Right lobe of liver (tissue), 6 donors: ENCODE measurements around the gene CHST3. TPM values are rescaled to one million over a fixed set of nuclear protein-coding genes. Genes with fewer than 3 reads are reported as not detected.

Experiments used
- ATAC-seq, 4 donors: fragments of 200-7000 bp; cut with Tn5 transposase; one replicate each; pipeline ENCODE4 v1.9.1; 2020; ENCODE audit warnings: mild to moderate bottlenecking in 4 of 4, moderate library complexity in 4 of 4
- DNase-seq, 3 donors: peaks; one replicate each; pipeline ENCODE4 v3.0.0-alpha.2; 2020
- H3K27ac ChIP-seq, 3 donors: fragments of 200-600 bp; one replicate each; pipeline ENCODE4 v1.8.0; 2022
- H3K27me3 ChIP-seq, 2 donors: fragments of 200-600 bp; one replicate each; pipeline ENCODE4 v1.8.0; 2022
- H3K36me3 ChIP-seq, 4 donors: fragments of 200-600 bp; sonication (generic) in 1 of 4; one replicate each; pipeline versions ENCODE4 v1.5.1 to v1.8.0; 2017 to 2022; ENCODE audit warnings: control low read depth in 1 of 4
- H3K4me1 ChIP-seq, 4 donors: fragments of 200-600 bp; sonication (generic) in 1 of 4; one replicate each; pipeline versions ENCODE4 v1.5.1 to v1.8.0; 2017 to 2022; ENCODE audit warnings: control low read depth in 1 of 4
- H3K4me3 ChIP-seq, 3 donors: fragments of 200-600 bp; one replicate each; pipeline ENCODE4 v1.8.0; 2022
- H3K9me3 ChIP-seq, 4 donors: fragments of 200-600 bp; sonication (generic) in 1 of 4; one replicate each; pipeline versions ENCODE4 v1.5.1 to v1.8.0; 2017 to 2022; ENCODE audit warnings: control low read depth in 1 of 4
- POLR2A ChIP-seq: fragments of 450-650 bp; IDR thresholded peaks from one replicate; pipeline ENCODE4 v1.6.1; 2017; ENCODE audit warnings: antibody characterized with exemption, mild to moderate bottlenecking
- WGBS: methylation state at CpG from one replicate; pipeline ENCODE4 v1.1.6; 2018; ENCODE audit warnings: low coverage, low lambda C conversion rate; ENCODE audit not compliant: insufficient coverage; ENCODE audit errors: missing lambda C conversion rate; 5-methylcytosine and 5-hydroxymethylcytosine counted together
- intact Hi-C, 2 donors: fragments of 100-400 bp; cut with DNase I; formaldehyde crosslinking; loops; one replicate each; pipeline versions ENCODE4 v1.11.2 to v1.14.1; 2022
- total RNA-seq, 6 experiments: library from RNA; depleted of rRNA in 2 of 6; stranded (reverse); fragments of >200 nt in 2 of 6; fragmentation: NEBNext Ultra II Directional in 3 of 6; extraction: Animal tissue kit (Norgen Biotek cat#: 25700) in 3 of 6; gene quantifications; one replicate each; pipeline versions ENCODE4 v1.1.0 to v1.2.4, GENCODE V29; 2016 to 2023
- TF ChIP-seq, protein P1 (sequence below), 4 donors: fragments of 200-600 bp in 3 of 4; fragments of 450-650 bp in 1 of 4; IDR thresholded peaks; one replicate each; pipeline versions ENCODE4 v1.5.1 to v1.8.0; 2016 to 2022; ENCODE audit warnings: antibody characterized with exemption in 4 of 4, mild to moderate bottlenecking in 2 of 4
- donor health status: DM: no; HTN: yes; CAD: no.
- donor health status: DM: no; HTN: no; CAD: no.
- donor health status: DM: no; HTN: no; CAD: no.
- donor health status: DM: no; HTN: yes; CAD: no.
- donor health status: DM: no; HTN: yes; CAD: no.

The CHST3 gene
- total RNA-seq, 6 experiments from 2014 or later, result 0.81 to 2.5 (median 1.8) TPM

DNA sequence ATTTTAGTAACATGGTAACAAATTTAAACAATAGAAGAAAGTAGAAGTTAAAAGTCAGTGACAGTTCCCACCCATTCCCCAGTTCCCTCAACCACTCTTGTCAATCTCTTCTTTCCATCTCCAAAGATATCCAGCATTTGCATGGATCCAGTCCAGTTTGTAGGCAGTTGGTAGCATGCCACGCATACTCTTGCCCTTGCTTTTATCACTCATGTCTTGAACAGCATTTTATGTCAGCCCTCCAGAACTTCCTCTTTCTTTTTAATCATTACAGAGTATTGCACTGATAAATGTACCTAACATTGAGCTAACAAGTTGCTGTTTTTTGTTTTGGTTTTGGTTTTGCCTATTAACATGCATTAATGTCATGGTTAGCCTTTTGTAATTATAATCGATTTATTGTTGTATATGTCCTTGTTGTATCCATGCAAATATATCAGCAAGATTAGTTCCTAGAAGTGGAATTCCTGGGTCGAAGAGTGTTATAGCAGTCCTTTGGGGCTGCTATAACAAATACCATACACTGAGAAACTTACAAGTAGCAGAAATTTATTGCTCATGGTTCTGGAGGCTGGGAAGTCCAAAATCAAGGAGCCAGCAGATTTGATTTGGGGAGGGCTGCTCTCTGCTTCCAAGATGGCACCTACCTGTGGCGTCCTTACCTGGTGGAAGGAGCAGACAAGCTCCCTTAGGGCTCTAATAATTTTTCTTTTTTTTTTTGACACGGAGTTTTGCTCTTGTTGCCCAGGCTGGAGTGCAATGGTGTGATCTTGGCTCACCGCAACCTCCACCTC, 25.7 kb downstream of the CHST3 start:
- WGBS, result 65% methylated on average over 6 of the region's 6 CpGs
- DNase-seq, result no peak
- intact Hi-C loops, result no loop called here

DNA sequence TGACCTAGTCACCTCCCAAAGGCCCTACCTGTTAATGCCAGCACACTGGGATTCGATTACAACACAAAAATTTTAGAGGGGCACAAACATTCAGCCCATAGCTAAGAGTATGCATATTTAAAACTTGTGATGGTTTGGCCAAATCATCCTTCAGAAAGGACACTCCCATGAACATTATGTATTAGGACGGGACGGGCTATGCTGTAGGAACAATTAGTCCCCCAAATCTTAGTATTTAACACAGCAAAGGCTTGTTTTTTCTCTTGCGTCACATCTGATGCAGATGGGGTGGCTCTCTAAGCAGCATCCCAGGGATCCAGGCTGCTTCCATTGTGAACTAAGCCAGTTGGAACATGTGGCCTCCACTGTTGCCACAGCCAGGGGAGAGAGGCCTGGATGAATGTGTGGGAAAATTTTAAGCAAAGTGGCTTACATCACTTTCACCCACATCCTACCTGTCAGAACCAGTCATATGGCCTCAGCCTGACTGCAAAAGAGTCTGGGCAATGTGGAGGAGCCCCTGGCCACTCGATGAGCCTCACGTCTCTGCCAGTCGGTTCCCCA, 26.6 kb downstream of the CHST3 start:
- Histone ChIP-seq H3K27ac (no peak overlapping the region), H3K4me3 (no peak overlapping the region), H3K36me3 (no peaks in the 10 kb centered on the region), H3K9me3 (no peaks in the 10 kb centered on the region), H3K27me3 (no peaks in the 10 kb centered on the region), H3K4me1 (no peaks in the 10 kb centered on the region)
- DNase-seq (peak in 1 of 3 donors; percentile 5), ATAC-seq (no peak)
- 85% methylated on average over 7 of the region's 7 CpGs for WGBS
- TF ChIP-seq, protein P1, sequence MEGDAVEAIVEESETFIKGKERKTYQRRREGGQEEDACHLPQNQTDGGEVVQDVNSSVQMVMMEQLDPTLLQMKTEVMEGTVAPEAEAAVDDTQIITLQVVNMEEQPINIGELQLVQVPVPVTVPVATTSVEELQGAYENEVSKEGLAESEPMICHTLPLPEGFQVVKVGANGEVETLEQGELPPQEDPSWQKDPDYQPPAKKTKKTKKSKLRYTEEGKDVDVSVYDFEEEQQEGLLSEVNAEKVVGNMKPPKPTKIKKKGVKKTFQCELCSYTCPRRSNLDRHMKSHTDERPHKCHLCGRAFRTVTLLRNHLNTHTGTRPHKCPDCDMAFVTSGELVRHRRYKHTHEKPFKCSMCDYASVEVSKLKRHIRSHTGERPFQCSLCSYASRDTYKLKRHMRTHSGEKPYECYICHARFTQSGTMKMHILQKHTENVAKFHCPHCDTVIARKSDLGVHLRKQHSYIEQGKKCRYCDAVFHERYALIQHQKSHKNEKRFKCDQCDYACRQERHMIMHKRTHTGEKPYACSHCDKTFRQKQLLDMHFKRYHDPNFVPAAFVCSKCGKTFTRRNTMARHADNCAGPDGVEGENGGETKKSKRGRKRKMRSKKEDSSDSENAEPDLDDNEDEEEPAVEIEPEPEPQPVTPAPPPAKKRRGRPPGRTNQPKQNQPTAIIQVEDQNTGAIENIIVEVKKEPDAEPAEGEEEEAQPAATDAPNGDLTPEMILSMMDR (IDR thresholded peaks at IDR 0.05), result no peak
- no peak for TF ChIP-seq POLR2A
- intact Hi-C loops, result no loop called here

More for the DNA sequence above, 25.7 kb downstream of the CHST3 start:
- ATAC-seq, result no peak
- Histone ChIP-seq H3K9me3 (no peaks in the 10 kb centered on the region), H3K4me3 (no peak overlapping the region), H3K4me1 (peaks cover 0 to 6% (median 0%) of the 10 kb centered on the region in 4 donors), H3K27ac (no peak overlapping the region), H3K27me3 (no peaks in the 10 kb centered on the region), H3K36me3 (no peaks in the 10 kb centered on the region)
- TF ChIP-seq, protein P1 (IDR thresholded peaks at IDR 0.05), result no peak
- no peak for TF ChIP-seq POLR2A

DNA sequence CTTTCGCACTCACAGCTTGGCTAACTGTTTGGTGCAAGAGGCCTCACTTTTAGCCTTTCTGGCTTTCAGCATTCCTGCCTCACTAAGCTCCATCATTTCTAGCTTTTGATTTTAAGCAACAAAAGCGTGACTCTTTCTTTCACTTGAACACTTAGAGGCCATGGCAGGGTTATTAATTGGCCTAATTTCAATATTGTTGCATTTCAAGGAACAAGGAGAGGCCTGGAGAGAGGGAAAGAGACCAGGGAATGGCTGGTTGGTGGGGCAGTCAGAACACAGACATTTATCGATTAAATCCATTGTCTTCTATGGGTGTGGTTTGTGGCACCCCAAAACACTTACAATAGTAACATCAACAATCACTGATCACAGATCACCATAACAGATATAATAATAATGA, 31.3 kb downstream of the CHST3 start:
- Histone ChIP-seq H3K36me3 (no peaks in the 10 kb centered on the region), H3K4me1 (no peaks in the 10 kb centered on the region), H3K27me3 (no peaks in the 10 kb centered on the region), H3K9me3 (no peaks in the 10 kb centered on the region), H3K27ac (no peak overlapping the region), H3K4me3 (no peak overlapping the region)
- no peak for ATAC-seq
- 93% methylated on average over 3 of the region's 3 CpGs for WGBS
- TF ChIP-seq, protein P1 (IDR thresholded peaks at IDR 0.05), result no peak
- no peak for TF ChIP-seq POLR2A
- intact Hi-C loops, result no loop called here
- DNase-seq, result no peak

DNA sequence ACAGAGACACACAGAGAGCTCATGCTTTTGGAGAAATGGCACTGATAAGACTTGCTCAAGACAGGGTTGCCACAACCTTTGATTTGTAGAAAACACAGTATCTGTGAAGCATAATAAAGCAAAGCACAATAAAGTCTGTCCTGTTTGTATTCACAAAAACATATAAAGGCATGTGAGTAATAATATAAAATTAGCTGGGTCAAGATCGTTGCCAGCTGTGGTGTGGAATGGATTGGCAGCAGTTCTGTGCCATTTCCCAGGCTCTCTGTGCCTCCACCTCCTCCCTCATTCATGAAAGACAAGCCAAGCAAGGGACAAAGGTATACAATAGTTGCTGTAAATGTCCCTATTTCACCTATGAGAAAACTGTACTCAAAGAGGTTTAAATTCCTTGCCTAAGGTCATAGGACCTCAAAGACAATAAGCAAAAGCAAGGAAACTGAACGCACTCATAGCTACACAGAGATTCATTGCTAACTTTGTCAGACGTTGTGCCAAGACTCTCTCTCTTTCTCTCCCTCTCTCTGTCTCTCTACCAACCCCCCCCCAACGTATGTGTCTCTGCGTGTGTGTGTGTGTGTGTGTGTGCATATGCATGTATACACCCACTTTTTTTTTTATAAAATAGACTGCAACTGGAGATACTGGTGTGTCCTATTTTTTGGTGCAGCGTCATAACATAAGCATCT, 31.8 kb downstream of the CHST3 start:
- no peak overlapping the region for H3K4me3 ChIP-seq
- ATAC-seq, result no peak
- DNase-seq, result no peak
- H3K9me3 ChIP-seq, result no peaks in the 10 kb centered on the region
- TF ChIP-seq, protein P1 (IDR thresholded peaks at IDR 0.05), result no peak
- no peak for TF ChIP-seq POLR2A
- H3K27me3 ChIP-seq, result no peaks in the 10 kb centered on the region
- H3K4me1 ChIP-seq, result no peaks in the 10 kb centered on the region
- WGBS, result 62% methylated on average over 6 of the region's 6 CpGs
- no peaks in the 10 kb centered on the region for H3K36me3 ChIP-seq
- no peak overlapping the region for H3K27ac ChIP-seq
- intact Hi-C loops, result no loop called here
